ENCODE measurements around the gene PABPC3. TPM values are rescaled to one million over a fixed set of nuclear protein-coding genes. Genes with fewer than 3 reads are reported as not detected.

PABPC3 gene
- total and polyA plus RNA-seq, 2 of the 8 experiments (the other 6 are each of a cell fraction or from before 2014, with no cell fraction given), result 0.18 to 0.48 TPM

DNA sequence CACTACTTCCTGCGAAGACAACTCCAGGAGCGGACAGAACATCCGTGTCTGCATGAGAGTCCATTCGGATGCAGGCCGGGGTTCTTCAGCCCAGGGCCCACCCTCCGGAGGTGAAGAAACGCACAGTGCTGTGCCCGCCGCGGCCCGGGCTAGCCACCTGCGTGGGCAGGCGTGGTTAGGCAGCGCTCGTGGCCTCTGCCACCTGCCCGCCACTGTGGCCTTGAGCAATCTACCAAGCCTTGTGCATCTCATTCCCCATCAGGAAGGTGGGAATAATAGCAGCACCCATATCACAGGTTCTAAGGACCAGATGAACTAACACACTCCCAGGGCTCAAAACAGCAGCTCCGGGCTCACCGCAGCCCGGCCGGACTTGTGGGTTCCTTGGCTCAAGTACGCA lies 26.7 kb upstream of the PABPC3 start (continued):
- TF ChIP-seq, protein P1, sequence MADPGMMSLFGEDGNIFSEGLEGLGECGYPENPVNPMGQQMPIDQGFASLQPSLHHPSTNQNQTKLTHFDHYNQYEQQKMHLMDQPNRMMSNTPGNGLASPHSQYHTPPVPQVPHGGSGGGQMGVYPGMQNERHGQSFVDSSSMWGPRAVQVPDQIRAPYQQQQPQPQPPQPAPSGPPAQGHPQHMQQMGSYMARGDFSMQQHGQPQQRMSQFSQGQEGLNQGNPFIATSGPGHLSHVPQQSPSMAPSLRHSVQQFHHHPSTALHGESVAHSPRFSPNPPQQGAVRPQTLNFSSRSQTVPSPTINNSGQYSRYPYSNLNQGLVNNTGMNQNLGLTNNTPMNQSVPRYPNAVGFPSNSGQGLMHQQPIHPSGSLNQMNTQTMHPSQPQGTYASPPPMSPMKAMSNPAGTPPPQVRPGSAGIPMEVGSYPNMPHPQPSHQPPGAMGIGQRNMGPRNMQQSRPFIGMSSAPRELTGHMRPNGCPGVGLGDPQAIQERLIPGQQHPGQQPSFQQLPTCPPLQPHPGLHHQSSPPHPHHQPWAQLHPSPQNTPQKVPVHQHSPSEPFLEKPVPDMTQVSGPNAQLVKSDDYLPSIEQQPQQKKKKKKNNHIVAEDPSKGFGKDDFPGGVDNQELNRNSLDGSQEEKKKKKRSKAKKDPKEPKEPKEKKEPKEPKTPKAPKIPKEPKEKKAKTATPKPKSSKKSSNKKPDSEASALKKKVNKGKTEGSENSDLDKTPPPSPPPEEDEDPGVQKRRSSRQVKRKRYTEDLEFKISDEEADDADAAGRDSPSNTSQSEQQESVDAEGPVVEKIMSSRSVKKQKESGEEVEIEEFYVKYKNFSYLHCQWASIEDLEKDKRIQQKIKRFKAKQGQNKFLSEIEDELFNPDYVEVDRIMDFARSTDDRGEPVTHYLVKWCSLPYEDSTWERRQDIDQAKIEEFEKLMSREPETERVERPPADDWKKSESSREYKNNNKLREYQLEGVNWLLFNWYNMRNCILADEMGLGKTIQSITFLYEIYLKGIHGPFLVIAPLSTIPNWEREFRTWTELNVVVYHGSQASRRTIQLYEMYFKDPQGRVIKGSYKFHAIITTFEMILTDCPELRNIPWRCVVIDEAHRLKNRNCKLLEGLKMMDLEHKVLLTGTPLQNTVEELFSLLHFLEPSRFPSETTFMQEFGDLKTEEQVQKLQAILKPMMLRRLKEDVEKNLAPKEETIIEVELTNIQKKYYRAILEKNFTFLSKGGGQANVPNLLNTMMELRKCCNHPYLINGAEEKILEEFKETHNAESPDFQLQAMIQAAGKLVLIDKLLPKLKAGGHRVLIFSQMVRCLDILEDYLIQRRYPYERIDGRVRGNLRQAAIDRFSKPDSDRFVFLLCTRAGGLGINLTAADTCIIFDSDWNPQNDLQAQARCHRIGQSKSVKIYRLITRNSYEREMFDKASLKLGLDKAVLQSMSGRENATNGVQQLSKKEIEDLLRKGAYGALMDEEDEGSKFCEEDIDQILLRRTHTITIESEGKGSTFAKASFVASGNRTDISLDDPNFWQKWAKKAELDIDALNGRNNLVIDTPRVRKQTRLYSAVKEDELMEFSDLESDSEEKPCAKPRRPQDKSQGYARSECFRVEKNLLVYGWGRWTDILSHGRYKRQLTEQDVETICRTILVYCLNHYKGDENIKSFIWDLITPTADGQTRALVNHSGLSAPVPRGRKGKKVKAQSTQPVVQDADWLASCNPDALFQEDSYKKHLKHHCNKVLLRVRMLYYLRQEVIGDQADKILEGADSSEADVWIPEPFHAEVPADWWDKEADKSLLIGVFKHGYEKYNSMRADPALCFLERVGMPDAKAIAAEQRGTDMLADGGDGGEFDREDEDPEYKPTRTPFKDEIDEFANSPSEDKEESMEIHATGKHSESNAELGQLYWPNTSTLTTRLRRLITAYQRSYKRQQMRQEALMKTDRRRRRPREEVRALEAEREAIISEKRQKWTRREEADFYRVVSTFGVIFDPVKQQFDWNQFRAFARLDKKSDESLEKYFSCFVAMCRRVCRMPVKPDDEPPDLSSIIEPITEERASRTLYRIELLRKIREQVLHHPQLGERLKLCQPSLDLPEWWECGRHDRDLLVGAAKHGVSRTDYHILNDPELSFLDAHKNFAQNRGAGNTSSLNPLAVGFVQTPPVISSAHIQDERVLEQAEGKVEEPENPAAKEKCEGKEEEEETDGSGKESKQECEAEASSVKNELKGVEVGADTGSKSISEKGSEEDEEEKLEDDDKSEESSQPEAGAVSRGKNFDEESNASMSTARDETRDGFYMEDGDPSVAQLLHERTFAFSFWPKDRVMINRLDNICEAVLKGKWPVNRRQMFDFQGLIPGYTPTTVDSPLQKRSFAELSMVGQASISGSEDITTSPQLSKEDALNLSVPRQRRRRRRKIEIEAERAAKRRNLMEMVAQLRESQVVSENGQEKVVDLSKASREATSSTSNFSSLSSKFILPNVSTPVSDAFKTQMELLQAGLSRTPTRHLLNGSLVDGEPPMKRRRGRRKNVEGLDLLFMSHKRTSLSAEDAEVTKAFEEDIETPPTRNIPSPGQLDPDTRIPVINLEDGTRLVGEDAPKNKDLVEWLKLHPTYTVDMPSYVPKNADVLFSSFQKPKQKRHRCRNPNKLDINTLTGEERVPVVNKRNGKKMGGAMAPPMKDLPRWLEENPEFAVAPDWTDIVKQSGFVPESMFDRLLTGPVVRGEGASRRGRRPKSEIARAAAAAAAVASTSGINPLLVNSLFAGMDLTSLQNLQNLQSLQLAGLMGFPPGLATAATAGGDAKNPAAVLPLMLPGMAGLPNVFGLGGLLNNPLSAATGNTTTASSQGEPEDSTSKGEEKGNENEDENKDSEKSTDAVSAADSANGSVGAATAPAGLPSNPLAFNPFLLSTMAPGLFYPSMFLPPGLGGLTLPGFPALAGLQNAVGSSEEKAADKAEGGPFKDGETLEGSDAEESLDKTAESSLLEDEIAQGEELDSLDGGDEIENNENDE (IDR thresholded peaks at IDR 0.05; ENCODE audit: insufficient replicate concordance, low read length), result no peak
- TF ChIP-seq TAF7 (optimal IDR thresholded peaks at IDR 0.05; ENCODE audit: borderline replicate concordance, low read depth, low read length) (no peak), CTBP2 (IDR thresholded peaks at IDR 0.05; ENCODE audit: borderline replicate concordance, insufficient read depth, insufficient read length, low read length) (no peak), FOSL1 (IDR thresholded peaks at IDR 0.05; ENCODE audit: insufficient read depth, low read depth, low read length) (no peak)
